NCI-H1092 treated with DMSO at 0.1 percent for 48 hours (cell line): Measurements from ENCODE around the gene BST2.
"Not testable (repeated sequence)": the region's sequence is repeated elsewhere in the genome, so short reads cannot be mapped to it uniquely, and the experiment has no call there.

ENCODE experiments used
- DNase-seq: peaks from one replicate; lab custom pipeline; 2025; lab: John Stamatoyannopoulos, UW

The BST2 gene

DNA sequence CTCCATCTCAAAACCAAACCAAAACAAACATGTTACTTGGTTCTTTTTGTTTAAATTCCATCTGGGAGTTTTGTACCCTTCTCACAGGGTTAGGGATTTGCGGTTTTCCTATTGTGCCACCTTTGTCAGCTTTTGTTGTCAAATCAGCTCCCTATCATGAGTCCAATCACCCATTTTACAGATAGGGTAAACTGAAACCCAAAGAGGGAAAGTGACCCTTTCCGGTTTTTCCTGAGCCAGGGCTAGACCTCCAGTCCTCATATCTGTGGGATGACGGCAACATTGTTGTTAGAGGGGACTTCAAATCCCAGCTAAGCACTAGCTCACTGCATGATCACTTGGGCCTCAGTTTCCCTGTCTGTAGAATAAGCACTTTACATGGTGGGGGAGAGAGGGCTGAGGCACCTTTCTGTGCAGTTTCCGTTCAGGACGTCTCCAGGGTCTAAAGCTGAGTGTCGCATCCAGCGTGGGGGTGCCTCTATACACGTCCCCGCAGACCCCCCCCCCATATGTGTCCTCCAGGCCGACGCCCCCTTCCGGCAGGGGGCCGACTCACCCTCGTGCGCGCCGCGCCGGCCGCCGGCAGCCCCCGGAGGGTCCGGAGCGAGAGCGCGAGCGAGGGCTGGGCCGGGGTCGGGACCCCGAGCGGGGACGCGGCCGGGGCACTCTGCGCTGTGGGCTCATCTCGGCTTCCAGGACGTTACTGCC, 15.3 kb downstream of the BST2 start:
- no peak for DNase-seq

DNA sequence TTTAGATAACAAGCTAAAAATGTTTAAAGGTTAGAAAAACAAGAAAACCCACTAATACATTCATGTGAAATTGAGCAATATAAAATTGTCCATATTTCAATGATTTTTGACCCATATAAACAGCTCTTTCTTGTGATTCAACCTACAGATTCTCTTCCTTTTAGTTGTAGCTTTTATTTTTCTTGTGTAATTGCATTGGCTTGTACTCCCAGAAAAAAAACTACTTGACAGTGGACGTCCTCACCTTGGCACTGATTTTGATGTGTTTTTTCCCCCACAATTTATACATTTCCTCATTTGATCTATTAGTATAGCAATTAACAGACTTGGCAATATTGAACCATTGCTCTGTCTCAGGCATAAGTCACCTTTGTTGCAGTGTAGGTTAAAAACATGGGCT, 16.1 kb downstream of the BST2 start:
- DNase-seq = no peak

DNA sequence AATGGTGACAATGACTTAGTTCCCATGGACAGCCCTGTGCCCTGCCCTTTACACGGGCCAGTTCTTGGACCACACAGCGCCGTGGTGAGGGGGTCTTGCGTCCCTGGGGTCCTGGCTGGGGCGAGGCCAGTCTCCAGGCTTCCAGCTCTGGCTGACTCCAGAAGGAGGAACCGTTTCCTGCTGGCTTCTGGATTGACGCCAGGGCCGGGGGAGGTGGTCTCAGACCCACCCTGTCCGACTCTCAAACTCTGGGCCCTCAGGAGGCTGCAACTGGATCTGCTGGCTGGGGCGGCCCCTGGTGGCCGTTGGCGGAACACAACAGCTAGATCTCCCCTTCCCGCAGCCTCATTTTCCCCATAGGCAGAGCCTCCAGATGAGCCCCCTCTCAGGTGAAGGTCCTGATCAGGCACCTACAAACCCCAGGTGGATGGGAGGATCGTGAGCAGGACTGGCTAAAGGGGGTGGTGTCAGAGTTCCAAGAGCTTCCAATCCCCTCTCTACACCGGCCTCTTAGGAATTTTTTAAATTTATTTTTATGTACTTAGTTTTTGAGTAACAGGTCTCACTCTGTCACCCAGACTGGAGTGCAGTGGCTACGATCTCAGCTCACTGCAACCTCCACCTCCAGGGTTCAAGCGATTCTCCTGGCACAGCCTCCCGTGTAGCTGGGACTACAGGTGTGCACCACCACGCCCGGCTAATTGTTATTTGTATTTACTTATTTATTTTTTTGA, 19.4 kb downstream of the BST2 start:
- DNase-seq = peak; percentile 27

DNA sequence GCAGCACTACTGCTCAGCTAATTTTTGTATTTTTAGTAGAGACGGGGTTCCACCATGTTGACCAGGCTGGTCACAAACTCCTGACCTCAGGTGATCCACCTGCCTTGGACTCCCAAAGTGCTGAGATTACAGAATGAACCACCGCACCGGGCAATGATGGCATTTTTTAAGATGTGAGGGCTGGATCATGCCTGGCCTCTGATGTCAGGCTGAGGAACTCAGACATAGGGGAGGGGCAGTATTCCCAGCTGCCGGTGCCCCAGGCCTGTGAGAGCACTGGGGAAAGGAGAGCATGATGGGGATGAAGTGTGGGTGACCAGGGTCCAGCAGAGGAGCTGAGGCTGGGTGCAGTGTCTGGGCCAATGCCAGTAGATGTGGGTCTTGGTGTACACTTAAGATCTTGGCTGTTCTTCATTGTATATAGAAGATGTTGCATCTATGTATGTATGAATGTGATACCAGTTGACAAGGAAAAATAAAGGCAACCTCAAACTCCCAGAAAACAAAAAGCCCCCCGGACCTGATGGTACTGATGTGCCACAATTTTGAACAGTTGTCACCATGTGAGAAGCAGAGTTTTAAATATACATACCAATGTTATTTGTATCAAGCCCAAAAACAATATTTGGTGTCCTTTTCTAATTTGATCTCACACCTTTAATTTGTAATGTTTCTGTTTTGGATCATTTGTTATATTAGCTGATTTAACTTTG, 24.8 kb downstream of the BST2 start:
- no peak for DNase-seq

DNA sequence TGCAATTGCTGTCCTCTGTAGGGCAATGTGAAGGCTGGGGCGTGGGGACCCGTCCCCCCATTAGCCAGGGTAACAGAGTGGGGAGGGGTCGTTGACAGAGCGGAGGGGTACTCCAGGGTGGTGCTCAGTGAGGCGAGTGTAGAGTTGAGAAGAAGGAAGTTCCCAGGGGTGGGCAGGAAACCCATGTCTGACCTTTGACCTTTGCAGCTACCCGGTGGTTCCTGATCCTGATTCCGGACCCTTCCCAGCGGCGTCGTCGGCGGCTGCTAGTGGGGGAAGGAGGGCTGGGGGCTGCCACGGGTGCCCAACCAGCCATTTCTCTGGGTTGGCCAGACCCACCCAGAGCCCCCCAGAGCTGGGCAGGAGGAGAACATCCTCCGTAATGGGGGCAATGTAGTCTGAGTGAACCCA, 26.2 kb downstream of the BST2 start:
- no peak for DNase-seq

DNA sequence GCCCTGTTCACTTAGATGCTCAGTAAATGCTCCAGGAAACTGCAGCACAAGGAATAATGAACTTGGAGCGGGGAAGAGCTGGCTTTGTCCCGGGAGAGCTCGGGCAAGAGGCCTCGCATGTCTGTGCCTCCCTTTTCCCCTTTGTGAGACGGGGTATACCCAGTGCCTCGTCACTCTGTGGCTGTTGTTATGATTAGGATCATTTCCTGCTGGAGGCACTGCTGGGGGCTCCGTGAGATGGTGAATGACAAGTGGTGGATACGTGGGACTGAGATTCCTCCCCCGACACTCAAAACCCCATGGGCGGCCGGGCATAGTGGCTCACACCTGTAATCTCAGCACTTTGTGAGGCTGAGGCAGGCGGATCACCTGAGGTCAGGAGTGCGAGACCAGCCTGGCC, 27.2 kb downstream of the BST2 start:
- DNase-seq = no peak

DNA sequence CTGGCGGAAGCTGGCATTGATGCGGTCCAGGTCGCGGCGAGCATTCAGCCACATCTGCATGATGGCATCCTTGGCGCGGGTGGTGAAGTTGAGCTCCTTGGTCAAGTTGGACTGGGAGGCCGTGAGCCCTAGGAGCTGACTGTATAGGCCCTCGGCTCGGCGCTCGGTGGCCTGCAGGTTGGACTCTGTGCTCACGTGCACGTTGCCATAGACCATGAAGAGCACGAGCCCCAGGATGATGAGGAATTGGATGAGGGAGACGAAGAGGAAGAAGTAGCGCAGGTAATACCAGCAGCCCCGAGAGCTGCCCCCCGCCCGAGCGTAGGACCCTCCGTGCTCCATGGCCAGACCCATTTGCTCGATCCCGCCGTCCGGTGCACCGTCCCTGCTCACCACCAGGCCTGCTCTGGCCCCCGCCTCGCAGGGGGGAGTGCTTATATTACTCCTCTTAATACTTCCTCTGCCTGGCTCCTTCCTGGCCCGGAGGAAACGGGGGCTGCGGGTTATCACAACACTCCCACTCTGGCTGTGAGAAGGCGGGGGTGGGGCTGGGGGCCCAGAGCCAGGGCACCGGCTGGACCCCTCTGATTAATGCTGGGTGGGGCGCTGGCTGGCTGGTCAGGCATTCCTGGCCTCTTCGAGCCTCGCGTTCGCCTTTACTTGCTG, 28.4 kb downstream of the BST2 start, which contains the start of gene PLVAP:
TSS of gene PLVAP (minus strand) at position 408 of the 666 bp plus-strand sequence. CDS start at position 354, 54 bp downstream.
- no peak for DNase-seq

DNA sequence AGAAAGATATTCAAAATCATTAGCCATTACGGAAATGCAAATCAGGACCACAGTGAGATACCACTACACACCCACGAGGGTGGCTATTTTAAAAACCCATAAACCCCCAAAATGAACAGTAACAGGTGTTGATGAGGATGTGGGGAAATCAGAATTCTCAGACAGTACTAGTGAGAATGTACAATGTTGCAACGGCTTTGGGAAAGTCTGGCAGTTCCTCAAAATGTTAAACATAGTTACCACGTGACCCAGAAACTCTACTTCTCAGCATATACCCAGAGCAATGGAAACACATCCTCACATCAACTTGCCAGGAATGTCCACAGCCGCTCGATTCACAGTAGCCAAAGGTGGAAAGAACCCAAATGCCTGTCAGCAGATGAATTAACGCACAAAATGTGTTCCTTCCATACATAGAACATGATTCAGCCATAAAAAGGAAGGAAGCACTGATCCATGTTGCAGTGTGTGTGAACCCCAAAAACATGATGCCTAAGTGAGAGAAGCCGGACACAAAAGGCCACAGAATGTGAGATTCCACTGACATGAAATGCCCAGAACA, 35.3 kb downstream of the BST2 start:
- no peak for DNase-seq

DNA sequence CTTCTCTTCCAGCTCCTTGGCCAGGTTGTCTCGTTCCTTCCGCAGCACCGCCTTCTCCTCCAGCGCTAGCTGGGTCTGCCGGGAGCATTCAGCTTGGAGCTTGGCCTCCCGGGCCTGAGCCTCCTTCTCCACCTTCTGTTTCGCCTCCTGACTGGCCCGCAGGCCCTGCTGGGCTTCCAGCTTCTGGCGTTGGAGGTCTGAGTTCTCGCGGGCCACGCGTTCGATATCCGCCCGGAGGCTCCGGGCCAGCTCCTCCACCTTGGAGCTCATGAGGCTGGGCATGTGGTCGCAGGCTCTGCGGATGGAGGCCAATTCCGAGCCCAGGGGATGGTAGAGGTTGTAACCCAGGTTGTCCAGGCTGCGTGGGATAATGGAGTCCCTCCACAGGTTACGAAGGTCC, 40.1 kb downstream of the BST2 start:
- DNase-seq = no peak

DNA sequence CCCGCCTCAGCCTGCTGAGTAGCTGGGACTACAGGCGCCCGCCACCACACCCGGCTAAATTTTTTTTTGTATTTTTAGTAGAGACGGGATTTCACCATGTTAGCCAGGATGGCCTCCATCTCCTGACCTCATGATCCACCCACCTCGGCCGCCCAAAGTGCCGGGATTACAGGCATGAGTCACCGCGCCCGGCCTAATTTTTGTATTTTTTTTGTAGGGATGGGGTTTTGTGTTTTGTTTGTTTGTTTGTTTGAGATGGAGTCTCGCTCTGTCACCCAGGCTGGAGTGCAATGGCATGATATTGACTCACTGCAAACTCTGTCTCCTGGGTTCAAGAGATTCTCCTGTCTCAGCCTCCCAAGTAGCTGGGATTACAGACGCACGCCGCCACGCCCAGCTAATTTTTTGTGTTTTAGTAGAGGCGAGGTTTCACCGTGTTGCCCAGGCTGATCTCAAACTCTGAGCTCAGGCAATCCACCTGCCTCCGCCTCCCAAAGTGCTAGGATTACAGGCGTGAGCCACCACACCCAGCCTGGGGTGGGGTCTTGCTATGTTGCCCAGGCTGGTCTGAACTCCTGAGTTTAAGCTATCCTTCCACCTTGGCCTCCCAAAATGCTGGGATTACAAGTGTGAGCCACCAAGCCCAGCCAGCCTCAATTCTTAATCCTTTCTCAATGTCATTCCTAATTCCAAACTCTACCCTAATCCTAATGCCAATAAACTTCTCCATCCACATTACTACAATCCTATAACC, 41.4 kb downstream of the BST2 start:
- DNase-seq = not testable (repeated sequence)

DNA sequence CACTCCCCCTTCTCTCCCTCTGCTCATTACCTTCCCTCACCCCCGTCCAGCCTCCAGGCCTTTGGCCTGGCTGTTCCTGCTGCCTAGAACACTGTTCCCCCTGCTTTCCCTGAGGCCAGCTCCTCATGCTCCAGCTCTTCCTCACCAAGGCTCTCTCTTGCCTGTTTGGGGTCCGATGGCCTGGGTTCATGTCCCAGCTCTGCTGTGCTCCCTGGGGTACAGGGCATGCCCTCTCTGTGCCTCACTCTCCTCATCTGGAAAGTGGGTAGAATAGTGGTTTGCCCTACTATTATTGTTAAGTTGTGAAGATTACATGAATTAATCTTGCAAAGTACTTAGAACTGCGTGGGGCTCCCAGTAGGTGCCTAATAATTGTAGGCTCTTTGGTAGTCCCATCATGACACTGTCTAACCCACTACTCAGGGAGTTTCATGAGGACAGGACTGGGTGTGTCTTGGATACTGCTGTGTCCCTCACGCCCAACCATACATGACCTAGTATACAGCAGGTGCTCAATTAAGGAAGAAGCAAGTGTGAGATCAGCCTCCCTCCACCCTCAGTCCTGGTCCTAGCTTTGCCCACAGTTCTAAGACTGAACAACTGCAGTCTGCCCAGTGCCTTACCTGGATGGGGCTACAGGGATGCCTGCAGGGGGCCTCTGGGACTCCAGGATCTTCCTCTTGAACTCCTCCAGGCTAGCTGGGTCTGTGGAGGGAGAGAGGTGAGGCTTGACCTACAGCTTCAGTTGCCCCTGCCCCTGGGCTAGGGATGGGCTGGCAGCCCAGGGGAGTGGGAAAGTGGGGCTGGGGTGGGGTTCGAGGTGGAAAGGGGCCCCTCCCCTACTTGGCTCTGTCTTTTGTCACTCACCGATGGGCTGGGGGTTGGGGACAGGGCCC, 45.3 kb downstream of the BST2 start:
- no peak for DNase-seq

DNA sequence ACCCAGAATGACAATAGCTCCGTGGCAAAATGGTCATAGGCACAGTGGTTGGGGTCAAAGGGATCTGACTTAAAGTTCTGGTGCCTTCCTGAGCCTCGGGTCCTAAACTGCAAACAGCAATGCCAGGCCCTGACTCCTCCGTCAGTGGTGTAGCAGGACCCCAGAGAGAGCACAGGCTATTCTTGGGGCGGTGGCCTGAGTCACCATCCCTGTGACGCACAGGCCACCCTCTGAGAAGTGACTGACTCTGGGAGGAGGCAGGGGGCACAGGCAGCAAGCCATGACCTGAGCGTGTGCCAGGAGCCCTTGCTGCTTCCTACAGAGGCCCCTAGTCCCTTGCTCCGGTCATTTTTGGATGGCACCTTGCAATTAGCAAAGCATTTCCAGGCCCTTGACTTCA, 47.0 kb downstream of the BST2 start:
- no peak for DNase-seq

DNA sequence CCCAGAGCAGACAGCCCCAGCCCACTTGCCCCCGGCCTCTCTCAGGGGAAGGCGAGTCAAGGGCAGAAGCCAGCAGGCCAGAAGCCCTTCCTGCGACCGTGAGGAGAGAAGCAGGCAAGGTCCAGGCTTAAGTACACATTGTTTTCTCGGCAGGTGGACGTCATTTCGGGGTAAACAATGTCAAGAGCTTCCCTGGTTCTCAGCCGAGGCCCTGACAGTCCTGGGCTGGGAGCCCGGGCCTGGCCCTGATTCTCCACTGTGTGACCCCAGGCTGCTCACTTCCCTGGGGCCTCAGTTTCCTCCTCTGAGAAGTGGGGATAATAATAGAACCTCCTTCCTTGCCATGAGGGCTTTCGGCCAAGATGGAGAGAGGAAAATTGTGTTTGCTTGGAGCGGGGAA, 47.7 kb downstream of the BST2 start:
- DNase-seq = no peak

DNA sequence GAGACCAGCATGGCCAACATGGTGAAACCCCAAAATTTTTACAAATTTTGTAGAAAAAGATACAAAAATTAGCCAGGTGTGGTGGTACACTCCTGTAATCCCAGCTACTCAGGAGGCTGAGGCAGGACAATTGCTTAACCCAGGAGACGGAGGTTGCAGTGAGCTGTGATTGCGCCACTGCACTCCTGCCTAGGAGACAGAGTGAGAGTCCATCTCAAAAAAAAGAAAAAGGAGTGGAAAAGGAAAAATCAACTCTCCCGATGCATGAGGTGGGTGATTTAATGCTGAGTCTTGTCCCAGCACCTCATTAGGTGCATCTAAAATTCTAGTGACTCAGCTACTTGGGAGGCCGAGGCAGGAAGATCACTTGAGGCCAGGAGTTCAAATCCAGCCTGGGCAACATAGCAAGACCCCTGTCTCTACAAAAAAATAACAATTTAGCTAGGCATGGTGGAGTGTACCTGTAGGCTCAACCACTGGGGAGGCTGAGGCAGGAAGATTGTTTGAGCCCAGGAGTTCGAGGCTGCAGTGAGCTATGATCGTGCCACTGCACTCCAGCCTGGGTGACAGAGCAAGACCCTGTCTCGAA, 48.3 kb downstream of the BST2 start:
- no peak for DNase-seq

DNA sequence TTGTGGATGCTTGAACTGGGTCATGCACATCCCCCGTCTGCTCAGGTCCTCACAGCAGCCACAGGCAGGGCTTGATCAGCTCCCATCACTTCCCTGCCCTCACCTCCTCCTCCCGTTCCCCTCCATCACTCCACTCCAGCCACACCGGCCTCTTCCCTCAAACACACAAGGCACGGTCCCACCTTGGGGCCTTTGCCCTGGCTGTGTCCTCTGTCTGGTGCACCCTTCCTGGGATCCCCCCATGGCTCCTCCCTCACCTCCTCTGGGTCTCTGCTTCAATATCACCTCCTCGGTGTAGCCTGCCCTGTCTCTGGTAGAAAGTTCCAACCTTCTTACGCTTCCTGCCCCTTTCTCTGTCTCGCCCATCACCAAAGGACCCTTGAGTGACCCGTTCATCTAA, 52.0 kb downstream of the BST2 start:
- no peak for DNase-seq
